HG02763 (cell line): ENCODE measurements around the gene HSBP1L1.

Experiments used
- ATAC-seq: cut with Tn5 transposase; IDR thresholded peaks from one replicate; pipeline ENCODE4 v1.9.1; 2021; ENCODE audit warnings: mild to moderate bottlenecking, moderate library complexity; ENCODE audit not compliant: unreplicated experiment

Gene HSBP1L1

DNA sequence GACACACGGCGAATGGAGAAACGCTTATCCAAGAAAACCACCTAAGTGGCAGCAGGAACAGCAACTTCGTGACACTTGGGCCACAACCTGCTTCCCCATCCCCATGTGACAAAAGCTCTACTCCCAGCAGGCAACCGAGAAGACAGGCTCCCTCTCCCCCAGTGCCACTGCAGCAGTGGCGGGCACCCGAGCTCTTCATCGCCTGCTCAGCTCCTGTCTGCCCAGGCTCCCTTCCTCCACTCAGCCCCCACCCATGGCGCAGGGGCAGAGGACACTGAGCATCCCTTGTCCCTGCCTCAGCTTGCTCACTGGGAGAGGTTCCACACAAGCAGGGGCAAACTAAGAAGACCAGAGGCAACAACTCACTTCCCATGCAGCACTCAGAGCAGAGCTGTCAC lies 35.9 kb upstream of the HSBP1L1 start:
- no peak for ATAC-seq

DNA sequence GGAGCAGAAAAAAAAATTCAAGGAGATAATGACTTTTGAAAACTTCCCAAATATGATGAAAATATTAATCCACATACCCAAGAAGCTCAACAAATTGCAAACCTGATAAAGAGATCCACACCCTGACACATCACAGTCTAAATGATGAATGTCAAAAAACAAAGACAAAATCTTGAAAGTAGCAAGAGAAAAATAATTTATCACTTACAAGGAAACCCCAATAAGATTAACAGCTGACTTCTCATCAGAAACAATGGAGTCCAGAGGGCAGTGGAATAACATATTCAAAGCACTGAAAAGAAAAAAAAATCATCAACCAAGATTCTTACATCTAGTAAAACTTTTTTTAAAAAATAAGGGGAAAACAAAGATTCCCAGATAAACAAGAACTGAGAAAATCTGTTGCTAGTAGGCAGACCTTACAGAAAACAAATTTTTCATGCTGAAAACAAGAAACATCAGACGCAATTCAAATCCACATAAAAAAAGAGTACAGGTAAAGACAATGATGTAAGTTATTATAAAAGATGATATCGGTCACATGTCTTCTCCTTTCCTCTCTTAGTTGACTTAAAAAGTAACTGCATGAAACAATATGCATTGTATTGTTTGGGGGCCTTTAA lies 34.3 kb upstream of the HSBP1L1 start:
- no peak for ATAC-seq

DNA sequence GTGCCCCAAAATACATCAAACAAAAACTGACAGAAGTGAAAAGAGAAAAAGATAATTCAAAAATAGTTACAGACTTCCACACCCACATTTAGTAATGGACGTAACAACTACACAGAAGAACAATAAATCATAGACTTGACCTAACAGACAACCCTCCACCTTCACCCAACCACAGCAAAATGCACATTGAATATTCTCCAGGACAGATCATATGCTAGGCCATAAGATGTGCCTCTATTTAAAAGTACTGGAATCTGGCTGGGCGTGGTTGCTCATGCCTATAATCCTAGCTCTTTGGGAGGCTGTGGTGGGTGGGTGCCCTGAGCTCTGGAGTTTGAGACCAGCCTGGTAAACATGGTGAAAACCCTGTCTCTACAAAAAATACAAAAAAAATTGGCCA lies 33.0 kb upstream of the HSBP1L1 start:
- no peak for ATAC-seq

DNA sequence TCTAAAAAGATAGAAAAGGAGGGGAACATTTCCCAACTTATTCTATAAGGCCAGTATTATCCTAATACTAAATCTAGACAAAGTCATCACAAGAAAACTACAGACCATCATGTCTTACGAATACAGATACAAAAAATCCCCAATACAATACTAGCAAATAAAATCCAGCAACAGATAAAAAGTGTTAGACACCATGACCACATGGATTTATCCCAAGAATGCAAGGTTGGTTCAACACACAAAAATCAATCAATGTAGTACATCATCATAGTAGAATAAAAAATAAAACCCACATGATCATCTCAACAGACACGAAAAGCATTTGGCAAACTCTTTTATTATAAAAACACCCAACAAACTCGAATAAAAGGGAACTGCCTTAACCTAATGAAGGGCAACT lies 31.5 kb upstream of the HSBP1L1 start:
- no peak for ATAC-seq

DNA sequence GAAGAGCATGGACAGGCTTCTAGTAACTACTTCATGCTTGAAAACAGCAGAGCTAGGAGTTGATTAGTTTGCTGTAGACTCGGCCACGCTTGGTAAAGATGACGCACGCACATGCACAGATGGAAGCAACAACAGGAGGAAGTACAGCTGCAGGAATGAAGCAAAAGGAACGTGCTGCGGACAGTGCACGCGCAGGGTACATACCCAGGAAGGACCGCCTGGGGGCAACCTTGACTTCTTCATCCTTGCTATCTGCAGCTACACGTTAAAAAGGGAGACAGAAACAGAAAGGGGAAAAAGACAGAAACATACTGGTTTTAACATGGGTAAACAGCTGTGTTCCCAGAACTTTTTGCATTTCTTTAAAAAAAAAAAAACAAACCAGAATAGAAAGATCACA lies 30.7 kb upstream of the HSBP1L1 start:
- no peak for ATAC-seq

DNA sequence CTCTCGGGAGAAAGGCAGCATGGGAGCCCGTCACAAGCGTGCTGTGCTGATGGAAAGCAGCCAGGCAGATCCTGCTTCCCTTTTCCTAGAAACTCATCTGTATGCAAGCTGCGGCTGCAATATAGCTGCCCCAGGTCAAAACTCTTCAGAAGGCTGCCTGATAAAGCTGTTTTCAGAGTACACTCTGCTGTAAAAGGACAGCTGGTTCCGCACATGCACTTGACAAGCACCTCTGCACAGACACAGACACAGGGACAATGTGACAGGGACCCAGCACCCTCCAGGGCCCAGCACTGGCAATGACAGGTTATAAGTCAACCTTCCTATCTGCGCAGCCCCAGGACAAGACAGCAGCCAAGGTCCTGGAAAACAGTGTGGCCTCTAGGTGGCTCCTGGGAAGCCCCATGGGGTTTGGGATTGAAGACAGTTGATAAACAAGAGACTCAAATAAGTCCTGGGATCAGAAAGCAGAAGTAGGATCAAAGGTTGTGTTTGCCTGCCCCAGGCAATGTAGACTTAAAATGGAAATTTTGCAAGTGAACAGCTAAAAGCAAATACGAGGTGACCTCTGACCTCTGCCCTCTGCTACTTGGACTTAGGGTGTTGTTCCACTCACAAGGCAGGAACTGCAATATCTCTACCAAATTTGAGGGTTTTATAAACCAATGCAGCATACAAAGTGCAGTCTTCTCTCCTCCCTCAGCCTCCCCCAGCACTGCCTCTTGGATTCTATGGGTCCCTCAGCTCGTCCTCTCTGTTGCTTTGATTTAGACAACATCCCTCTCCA lies 29.9 kb upstream of the HSBP1L1 start:
- no peak for ATAC-seq

DNA sequence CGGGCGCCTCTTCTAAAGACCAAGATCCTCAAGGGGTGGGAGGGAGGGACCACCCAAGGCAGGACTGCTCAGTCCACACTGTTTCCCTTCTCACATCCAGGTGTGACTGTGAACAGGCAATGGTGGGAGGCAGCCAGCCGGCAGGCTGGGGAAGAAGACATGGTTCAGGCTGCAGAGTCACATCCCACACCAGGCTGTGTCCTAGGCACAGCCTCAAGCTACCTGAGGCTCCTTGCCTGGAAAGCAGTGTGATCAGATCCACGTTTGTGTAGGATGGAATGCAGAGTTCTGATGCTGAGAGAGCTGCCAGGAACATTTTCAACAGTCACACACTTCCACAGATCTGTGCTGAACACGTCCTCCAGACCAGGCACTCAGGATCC lies 29.4 kb upstream of the HSBP1L1 start:
- no peak for ATAC-seq

DNA sequence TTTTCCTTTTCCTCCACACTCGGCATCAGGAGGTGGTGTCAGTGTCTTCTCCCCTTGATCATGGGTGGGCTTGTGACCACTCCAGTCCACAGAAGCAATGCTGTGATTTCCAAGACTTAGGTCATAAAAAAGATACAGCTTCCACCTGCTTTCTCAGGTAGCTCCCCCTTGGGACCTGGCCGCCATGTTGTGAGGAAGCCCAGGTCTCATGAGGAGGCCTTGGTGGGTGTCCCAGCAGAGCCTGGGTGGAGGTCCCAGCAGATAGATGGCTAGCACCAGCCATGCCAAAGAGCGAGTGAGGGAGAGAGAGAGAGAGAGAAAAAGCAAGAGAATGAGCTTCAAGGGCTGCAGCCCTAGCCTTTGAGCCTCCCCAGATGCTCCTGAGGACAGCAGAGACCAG lies 28.9 kb upstream of the HSBP1L1 start:
- ATAC-seq = no peak

DNA sequence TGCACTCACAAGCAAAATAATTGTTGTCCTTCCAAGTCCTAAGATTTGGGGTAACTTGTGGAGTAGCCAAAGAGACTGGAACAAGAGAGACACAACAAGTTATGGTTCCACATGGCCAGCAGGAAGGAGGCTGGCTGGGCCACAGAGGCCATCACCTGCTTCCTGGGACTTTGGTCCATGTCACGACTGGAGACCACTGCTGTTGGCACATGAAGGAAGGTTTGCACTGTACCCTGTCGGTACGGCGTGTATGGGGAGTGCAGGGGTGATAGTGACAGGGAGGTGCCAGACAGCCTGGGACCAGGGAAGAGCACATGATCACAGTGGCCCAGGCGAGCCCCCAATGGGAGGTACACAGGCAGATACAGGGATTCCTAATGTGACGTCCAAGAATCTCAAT lies 28.5 kb upstream of the HSBP1L1 start:
- no peak for ATAC-seq

DNA sequence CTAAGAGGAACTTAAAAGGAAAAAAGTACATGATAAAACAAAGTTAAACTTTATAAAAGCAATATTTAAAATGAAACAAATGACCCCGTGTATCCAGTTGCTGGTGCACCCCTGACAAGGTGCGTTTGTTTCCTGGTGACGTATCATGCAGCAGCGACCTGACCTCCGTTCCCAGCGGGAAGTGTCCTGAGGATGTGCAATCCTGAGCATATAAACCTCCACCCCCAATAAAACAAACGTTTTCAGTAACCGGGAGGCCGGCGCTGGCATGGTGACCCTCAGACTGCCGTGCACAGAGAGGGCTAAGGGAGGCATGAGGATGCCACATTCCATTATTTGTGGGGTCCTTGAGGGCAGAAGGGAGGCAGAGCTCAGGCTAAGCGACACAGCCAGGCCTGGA lies 27.8 kb upstream of the HSBP1L1 start:
- ATAC-seq = no peak

DNA sequence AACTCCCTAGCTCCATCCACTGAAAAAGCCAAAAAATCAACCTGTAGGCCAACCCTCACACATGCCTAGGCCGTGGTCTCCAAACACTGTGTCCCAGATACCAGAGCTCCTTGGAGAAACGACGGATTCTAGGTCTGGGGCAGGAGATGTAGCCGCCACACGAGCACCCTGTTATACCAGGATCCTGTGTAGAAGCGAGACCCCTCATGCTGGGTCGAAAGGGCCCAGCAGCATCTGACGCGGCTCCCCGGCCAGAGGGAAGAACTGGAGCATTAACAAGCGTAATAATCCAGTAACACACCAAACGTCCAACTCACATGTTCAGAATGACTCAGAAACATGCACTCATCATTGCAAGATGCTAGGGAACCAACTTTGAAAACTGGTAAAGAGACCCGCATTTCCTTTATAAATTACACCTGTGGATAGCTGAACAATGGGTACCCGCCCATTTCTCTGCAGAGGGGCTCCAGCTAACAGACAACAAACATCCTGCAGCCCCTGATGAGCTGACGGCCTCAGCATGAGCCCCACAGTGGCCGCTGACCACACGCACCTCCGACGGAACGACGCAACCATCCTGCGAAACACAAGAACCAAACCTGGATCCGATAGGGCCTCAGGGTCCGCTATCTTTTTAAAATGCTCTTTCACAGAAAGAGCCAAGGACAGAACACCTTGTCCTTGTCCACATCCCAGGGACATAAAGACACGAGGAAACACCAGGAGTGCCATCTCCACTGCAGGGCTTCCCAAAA lies 27.2 kb upstream of the HSBP1L1 start:
- no peak for ATAC-seq

DNA sequence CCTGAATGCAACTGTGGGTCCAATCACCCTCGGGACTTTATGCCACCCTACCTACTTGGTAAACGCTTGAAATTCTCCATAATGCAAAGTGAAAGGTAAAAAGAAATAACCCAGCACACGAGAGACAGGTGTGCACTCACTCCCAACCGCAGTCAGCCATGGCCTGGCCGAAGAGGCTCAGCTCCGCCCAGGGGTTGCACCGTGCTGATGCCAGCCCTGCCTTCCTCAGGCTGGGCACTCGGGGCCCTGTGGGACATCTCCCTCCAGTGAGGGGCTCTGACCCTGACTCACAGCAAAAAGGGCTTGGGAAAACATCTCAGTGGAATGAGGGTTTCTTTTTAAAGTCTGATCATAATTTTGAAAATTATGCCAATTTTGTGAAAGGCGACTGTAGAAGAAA lies 26.2 kb upstream of the HSBP1L1 start:
- ATAC-seq = no peak

DNA sequence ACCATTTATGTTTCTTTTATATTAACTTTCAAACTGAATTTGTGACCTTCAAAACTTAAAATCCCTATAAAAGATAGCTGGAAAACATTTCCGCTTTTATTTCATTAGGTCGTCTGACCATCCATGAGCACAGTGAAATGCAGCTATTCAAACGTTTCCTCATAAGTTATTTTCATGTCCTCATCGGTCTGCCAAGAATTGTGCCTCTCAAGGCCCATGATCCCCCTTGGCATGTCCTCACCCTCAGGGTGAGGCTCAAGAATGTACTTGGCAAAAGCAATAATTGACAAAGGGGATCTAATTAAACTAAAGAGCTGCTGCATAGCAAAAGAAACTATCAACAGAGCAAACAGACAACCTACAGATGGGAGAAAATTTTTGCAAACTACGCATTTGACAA lies 25.3 kb upstream of the HSBP1L1 start:
- ATAC-seq = no peak

DNA sequence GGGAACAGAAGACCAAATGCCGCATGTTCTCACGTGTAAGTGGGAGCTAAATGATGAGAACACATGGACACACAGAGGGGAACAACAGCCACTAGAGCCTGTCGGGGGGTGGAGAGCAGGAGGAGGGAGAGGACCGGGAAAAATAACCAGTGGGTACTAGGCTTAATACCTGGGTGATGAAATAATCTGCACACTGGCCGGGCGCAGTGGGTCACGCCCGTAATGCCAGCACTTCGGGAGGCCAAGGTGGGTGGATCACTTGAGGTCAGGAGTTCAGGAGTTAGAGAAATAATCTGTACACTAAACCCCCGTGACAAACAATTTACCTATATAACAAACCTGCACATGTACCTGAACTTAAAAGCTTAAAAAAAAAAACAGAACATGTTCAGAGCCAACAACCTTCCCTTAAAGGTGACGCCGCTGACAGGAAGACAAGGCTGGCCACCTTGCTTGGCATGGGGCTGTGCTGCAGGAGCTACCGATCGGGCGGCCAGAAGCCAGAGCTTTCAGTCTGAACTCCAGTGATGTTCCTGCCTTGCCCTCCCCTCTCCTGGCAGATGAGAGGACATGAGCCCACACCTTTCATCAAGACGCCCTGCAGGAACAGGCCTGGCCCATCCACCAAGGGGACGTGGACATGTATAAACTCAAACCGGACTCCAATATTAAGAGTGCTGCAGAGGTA lies 24.2 kb upstream of the HSBP1L1 start:
- no peak for ATAC-seq

DNA sequence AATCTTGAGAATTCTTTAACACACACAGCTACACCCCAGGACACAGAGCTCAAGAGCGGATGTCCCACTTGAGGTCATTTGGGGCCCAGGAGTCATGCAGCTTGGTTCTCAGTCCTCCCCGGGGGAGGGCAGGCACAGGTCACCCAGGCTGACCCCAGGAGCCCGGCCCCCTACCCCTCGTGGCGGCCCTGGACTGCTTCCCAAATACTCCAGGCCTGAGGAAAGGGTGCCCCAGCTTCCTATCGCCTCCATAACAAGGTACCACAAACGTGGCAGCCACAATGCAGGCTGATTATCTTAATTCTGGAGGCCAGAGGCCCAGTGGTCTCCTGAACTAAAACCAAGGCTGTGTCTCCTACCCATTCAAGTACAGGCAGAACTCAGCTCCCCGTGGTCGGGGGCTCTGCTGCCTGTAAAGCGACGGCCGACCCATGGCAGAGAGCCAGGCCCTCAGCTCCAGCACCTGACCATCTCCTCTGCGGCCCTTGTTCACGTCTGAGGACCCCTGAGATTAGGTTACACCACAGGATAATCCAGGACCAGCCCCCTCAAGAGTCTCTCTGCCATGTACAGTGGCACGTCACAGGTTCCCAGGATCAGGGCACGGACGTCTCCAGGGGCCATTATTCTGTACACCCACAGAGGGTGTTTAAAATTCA lies 23.5 kb upstream of the HSBP1L1 start:
- ATAC-seq = no peak

DNA sequence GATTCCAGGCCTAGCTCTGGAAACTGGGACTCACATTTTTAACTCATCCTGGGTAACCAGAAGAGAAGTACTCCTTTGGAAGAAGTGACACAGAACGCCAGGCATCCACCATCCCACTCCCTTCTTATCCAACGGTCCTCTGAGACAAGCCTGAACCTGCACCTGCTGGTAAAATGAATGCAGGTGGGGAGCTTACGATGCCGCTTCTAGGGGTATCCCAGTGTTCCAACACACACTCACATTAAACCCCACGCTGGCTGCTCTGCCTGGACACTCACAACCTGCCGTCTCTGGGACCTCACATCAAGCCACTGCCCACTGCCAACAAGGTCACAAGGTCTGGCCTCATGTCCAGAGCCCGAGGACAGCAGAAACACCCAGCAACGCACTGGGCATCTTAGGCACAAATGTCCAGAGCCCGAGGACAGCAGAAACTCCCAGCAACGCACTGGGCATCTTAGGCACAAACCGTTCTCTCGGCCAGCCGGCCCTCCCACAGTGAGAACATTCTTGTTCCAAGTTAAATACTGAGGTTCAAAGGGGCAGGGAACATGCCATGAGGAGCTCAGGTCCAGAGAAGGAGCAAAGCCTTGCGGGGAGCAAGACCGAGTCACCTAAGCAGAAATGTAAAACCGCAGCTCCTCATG lies 22.8 kb upstream of the HSBP1L1 start:
- ATAC-seq = no peak

DNA sequence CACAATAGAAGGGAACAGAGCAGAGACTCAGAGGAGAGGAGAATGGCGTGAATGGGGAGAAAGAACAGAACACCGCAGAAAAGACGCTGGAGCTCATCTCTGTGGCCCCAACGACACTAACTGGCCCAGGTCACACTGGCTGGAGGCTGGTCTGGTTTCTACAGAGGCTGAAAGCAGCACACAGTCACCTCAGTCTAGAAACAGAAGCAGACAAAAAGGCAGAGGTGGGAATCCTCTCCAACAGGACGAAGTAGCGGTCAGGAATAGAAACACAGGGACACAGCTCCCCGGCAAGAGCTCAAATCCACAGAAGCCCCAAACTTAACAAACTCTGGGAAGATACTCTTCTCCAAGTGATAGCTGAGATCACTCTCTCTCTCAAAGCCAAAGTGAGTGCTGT lies 22.2 kb upstream of the HSBP1L1 start:
- no peak for ATAC-seq

DNA sequence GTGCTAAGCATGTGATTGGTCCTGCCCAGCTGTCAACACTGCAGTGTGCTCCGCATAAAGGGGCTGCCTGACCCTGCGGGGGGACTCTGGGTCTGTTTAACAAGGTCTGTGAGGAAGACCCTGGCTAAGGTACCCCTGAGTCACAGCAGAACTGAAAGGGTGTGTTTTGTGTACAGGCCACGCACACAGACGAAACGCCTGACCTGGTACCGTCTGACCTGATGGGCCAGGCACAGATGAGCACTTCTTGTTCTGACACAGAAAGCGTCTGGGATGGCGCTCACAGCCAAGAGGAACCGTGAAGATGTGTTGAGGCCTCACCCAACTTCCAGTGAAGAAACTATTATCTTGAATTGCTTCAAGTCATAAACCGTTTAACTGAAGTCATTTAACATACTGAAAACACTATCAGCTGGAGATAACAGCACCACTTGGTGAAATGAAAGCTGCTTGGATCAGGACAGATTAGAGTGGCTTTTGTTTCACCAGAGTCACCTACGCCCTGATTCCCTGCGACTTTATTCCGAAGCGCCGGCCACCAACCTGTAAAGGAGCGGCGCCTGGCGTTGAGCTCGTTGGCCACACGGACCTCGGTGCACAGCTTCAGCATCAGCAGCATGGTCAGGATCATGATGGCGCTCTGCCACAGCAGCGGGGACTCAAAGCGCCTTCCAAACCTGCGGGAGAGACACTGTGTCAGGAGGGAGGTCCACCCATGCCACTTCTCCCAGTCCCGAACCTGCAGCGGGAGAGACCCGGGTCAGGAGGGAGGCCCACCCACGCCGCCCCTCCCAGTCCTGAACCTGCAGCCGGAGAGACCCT lies 21.4 kb upstream of the HSBP1L1 start:
- ATAC-seq = no peak

DNA sequence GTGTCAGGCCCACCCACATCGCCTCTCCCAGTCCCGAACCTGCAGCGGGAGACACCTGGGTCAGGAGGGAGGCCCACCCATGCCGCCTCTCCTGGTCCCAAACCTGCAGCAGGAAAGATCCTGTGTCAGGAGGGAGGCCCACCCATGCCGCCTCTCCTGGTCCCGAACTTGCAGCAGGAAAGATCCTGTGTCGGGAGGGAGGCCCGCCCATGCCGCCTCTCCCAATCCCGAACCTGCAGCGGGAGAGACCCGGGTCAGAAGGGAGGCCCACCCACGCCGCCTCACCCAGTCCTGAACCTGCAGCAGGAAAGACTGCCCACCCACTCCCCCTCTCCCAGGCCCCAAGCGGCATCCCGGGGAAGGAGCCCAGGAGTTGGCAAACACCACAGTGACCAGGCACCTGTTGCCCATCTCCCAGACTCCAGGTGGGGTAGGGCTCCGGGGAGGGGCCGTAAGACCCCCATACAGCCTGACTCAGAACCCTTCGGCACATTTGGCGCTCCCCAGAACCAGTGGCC lies 20.8 kb upstream of the HSBP1L1 start:
- ATAC-seq = no peak
